Measurements from ENCODE around the gene BTBD9.

DNA sequence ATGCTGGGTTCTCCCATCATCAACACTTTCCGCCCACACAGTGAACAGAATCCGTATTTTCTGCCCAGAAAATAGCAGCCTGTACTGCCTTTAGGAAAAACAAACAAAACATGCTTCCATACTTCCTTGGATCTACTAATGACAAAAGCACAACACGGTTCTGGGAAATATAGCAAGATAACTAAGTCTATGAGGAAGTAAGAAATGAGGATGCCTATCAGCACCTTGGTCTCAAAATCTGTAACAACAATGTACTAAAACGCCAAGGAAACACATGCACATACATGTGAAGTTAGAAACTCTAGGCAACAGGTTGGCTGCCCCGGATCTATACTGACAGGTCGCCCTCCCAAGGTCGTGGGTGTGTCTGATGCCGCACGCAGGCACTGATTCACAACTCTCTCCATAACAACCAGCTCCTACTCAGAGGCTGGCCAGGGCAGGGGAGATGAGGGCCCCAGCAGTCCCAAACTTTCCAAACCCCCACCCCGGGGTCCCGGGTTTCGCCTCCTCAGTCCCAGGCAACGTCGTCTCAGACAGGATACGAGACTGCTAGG, 710 bp downstream of the BTBD9 start:
- TF ChIP-seq, protein P1, sequence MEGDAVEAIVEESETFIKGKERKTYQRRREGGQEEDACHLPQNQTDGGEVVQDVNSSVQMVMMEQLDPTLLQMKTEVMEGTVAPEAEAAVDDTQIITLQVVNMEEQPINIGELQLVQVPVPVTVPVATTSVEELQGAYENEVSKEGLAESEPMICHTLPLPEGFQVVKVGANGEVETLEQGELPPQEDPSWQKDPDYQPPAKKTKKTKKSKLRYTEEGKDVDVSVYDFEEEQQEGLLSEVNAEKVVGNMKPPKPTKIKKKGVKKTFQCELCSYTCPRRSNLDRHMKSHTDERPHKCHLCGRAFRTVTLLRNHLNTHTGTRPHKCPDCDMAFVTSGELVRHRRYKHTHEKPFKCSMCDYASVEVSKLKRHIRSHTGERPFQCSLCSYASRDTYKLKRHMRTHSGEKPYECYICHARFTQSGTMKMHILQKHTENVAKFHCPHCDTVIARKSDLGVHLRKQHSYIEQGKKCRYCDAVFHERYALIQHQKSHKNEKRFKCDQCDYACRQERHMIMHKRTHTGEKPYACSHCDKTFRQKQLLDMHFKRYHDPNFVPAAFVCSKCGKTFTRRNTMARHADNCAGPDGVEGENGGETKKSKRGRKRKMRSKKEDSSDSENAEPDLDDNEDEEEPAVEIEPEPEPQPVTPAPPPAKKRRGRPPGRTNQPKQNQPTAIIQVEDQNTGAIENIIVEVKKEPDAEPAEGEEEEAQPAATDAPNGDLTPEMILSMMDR (IDR thresholded peaks at IDR 0.05; ENCODE audit: extremely low read depth in 1 of 2, insufficient read depth in 1 of 2, low read depth in 1 of 2, low read length in 2 of 2): no peak
- no peak for TF ChIP-seq POLR2AphosphoS5 (IDR thresholded peaks at IDR 0.05; ENCODE audit: insufficient read depth, low read depth, low read length)
- no peak for TF ChIP-seq EZH2 (IDR thresholded peaks at IDR 0.05; ENCODE audit: borderline replicate concordance, low read depth, low read length, severe bottlenecking)
- TF ChIP-seq MYC (IDR thresholded peaks at IDR 0.05; ENCODE audit: low read depth, low read length): no peak
- TF ChIP-seq POLR2A (IDR thresholded peaks at IDR 0.05; ENCODE audit: low read depth, low read length): no peak
- no peak for TF ChIP-seq GATA2 (IDR thresholded peaks at IDR 0.05; ENCODE audit: insufficient read depth, insufficient read length, low read depth, low read length)
- TF ChIP-seq, protein P2, sequence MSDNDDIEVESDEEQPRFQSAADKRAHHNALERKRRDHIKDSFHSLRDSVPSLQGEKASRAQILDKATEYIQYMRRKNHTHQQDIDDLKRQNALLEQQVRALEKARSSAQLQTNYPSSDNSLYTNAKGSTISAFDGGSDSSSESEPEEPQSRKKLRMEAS (IDR thresholded peaks at IDR 0.05; ENCODE audit: insufficient read depth, insufficient read length): no peak

Measured in endothelial cell of umbilical vein (primary cell).